ENCODE results near the gene INSR. TPM values are rescaled to one million over a fixed set of nuclear protein-coding genes. Genes with fewer than 3 reads are reported as not detected.

INSR gene
- total and polyA plus RNA-seq, 10 of the 15 experiments (the other 5 are each of a cell fraction or from before 2014, with no cell fraction given) = 4.2 to 34.9 (median 13.6) TPM

GRCh38 chr19:7145494-7145893 is 148.7 kb downstream of the INSR start (continued):
- TF ChIP-seq, protein P1, sequence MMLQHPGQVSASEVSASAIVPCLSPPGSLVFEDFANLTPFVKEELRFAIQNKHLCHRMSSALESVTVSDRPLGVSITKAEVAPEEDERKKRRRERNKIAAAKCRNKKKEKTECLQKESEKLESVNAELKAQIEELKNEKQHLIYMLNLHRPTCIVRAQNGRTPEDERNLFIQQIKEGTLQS (IDR thresholded peaks at IDR 0.05; ENCODE audit: borderline replicate concordance, extremely low read depth, low read depth, low read length) = no peak
- no peak for TF ChIP-seq SRF (IDR thresholded peaks at IDR 0.05; ENCODE audit: low read depth in 2 of 2, low read length in 2 of 2)
- TF ChIP-seq PAX8 (IDR thresholded peaks at IDR 0.05) = no peak
- no peak for TF ChIP-seq SUZ12 (IDR thresholded peaks at IDR 0.05; ENCODE audit: unreplicated experiment)
- no peak for TF ChIP-seq PBX3 (IDR thresholded peaks at IDR 0.05; ENCODE audit: insufficient replicate concordance, low read depth, low read length)
- no peak for TF ChIP-seq YY1 (IDR thresholded peaks at IDR 0.05; ENCODE audit: low read depth, low read length)

DNA sequence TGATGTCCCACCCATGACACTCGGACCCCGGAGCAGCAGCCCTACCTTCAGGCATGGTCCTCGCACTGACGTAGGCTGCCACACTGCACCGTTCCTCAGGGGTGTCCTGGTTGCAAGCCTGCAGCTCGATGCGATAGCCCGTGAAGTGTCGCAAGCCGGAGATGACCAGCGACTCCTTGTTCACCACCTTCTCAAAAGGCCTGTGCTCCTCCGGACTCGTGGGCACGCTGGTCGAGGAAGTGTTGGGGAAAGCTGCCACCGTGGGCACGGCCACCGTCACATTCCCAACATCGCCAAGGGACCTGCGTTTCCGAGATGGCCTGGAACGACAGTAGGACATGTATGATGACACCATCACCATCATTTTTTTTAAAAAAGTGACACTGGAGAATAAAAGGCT is 151.4 kb downstream of the INSR start:
- Histone ChIP-seq H3K36me3 (ENCODE audit: control insufficient read depth in 2 of 2, insufficient read depth in 2 of 2, low read length in 1 of 2) (peaks cover 14 to 17% of the 10 kb centered on the region in 2 experiments), H4K20me1 (ENCODE audit: control insufficient read depth, insufficient read depth) (no peaks in the 10 kb centered on the region), H3K4me2 (ENCODE audit: control insufficient read depth, insufficient read depth) (no peak overlapping the region), H3K27ac (ENCODE audit: control insufficient read depth, insufficient read depth) (no peak overlapping the region), H3K9me3 (replicated peaks; ENCODE audit: control insufficient read depth, insufficient read depth, low read length) (peaks cover 7% of the 10 kb centered on the region; the same call in 2 of the 3 replicates), H3K4me3 (no peak overlapping the region), H3K9ac (ENCODE audit: control insufficient read depth, insufficient read depth, low read length) (no peak overlapping the region), H3K27me3 (replicated peaks in 1 of 2; ENCODE audit: control insufficient read depth in 2 of 2, insufficient read depth in 2 of 2, low read length in 1 of 2) (no peaks in the 10 kb centered on the region), H3K79me2 (ENCODE audit: control insufficient read depth, insufficient read depth, low read length) (no peaks in the 10 kb centered on the region), H3K4me1 (ENCODE audit: control insufficient read depth, insufficient read depth, low read length) (no peaks in the 10 kb centered on the region), H2AFZ (ENCODE audit: control insufficient read depth, low read depth, low read length) (no peak overlapping the region)
- FAIRE-seq (no peak), ATAC-seq (no peak), DNase-seq (ENCODE audit: low read depth, low spot score) (no peak)
- ChIA-PET POLR2A (no interaction called here), RAD21 (ENCODE audit: unreplicated experiment) (interaction anchor here (1.0 kb wide), 1 partner anchor 40 kb away, joined by 3 read pairs; no protein-coding TSS in a partner anchor), SMC1A (ENCODE audit: uncharacterized antibody, unreplicated experiment) (interaction anchor here (1.2 kb wide), 1 partner anchor 41 kb away, joined by 3 read pairs; no protein-coding TSS in a partner anchor), CTCF (no interaction called here)
- peak; percentile 17; the same call in 1 of the 2 replicates for TF ChIP-seq POLR2A (IDR thresholded peaks at IDR 0.05; ENCODE audit: low read depth, low read length)
- TF ChIP-seq JUNB (IDR thresholded peaks at IDR 0.05) = no peak
- no TSS peak for BruUV-seq (replicated peaks)
- intact Hi-C loops (cut with micrococcal nuclease; ENCODE audit: unreplicated experiment) (no loop called here), in situ Hi-C loops (cut with MboI) (no loop called here)
- WGBS (ENCODE audit: insufficient coverage, insufficient replicate concordance, low lambda C conversion rate, missing lambda C conversion rate) = 96% methylated on average over 22 of the region's 22 CpGs

Data from GM12878 (cell line).